Limb (tissue), 2 donors: ENCODE results near the gene RNU6-1.

Source experiments
- DNase-seq, 2 donors: peaks; one replicate each; pipeline ENCODE4 v3.0.0-alpha.2; 2016; ENCODE audit errors: extremely low spot score in 2 of 2

RNU6-1 gene

DNA sequence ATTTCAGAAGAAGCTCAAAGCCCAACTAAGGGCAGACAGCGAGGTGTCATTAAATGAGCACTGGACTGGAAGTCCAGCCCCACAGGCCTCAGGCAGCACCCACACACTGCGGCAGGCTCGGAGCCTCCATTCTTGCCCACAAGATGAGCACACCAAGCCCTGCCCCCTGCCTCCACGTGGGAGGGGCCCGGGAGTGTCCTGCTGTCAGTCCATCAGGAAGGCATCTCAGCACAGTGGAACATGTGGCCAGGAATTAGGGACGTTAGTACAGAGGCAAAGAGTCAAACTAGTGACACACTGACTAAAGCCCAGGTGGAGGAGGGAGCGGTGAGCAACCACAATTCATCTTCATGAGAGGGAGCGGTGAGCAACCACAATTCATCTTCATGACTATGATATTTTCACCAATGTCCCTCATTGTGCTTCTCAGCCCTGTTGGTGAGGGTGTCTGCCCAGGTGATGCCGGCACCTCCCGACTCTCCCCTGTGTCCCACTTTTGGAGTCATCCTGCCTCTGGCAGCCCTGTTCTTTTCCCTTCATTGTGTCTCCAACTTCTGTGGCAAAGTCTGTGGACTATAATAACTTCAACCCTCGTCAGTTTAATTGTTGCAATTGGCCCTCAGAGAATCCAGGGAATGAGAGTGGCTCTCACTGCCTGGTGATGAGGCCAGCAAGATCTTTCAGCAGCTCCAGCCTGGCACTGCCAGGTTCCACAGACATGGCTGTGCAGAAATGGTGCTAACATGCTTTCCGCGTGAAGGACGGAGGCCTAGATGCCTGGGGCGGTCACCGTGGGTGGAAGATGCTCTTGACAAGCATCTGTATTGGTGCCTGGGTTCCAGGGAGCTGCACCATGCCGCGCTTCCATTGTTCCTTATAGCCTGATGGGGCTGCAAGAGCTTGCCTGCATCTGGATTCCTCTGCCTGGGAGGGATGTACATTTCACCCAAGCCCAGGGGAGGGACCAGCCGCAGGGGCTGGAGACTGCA, 37.6 kb downstream of the RNU6-1 start:
- peak in 1 of 2 donors; percentile 21 for DNase-seq

DNA sequence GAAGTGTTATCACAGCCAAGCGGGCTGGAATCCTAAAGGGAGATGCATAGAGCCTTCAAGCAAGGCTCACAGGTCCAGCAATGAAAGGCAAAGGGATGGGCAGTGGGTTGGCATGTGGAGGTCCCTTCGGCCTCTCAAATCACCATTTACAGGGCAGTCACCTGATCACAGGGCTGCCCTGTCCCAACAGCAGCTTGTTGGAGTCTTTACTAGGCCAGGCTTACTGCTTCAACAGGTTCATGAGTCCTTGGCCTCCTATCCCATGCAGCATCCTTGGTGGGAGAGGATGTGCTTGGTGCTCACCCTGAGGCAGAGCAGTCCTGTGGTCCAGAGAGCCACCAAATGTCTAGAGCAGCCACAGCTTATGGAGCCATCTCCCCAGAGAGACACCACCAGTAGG, 38.7 kb downstream of the RNU6-1 start:
- no peak for DNase-seq

DNA sequence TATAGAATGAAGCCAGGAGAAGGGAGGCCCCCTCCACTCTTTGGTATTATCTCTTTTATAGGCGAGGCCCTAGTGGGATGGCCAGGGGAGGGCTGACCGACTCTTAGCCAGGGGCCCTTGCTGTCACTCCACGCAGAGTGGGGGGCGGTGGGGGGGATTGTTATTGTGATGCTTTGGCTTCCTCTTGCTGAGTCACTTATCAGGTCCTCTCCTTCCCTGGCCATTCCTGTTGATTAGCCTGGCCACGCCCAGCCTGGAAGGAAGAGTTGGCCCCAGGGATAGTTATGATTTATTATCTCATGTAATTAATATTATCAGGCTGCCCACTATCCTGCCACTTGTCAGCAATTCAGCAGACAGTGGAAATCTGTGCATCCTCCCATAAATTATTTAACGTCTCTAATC, 40.0 kb downstream of the RNU6-1 start:
- DNase-seq = no peak

DNA sequence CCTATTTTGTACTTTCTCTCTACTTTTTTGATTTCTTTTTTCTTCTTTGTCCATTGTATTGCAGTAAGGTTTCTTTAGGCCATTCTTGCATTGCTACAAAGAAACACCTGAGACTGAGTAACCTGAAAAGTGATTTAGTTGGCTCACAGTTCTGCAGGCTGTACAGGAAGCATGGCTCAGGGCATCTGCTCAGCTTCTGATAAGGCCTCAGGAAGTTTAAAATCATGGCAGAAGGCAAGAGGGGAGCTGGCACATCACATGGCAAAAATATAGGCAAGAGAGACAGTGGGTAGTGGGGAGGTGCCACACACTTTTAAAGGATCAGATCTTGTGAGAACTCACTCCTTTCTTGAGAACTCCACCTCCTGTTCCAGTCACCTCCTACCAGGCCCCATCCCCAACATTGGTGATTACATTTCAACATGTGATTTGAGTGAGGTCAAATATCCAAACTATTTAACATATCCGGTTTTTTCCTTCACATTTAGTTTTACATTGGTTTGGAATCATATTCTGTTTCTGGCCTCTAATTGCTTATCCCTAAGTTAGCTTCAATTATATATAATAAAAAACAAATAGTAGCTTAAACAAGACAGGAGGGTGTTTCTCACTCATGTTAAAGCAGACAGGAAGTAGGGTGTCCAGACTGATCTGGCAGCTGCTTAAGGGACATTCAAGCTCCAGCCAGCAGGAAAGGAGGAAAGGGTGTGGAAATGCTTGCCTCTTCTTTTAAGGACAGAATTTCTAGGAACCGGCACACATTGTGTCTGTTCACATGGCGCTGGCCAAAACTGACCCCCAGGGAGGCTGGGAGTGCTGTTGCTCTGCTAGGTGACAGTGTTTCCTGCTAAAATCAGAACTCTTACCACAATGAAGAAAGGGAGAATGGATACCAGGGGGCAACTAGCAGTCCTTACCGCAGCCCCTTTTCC, 43.4 kb downstream of the RNU6-1 start:
- DNase-seq = peak in 1 of 2 donors; percentile 14

DNA sequence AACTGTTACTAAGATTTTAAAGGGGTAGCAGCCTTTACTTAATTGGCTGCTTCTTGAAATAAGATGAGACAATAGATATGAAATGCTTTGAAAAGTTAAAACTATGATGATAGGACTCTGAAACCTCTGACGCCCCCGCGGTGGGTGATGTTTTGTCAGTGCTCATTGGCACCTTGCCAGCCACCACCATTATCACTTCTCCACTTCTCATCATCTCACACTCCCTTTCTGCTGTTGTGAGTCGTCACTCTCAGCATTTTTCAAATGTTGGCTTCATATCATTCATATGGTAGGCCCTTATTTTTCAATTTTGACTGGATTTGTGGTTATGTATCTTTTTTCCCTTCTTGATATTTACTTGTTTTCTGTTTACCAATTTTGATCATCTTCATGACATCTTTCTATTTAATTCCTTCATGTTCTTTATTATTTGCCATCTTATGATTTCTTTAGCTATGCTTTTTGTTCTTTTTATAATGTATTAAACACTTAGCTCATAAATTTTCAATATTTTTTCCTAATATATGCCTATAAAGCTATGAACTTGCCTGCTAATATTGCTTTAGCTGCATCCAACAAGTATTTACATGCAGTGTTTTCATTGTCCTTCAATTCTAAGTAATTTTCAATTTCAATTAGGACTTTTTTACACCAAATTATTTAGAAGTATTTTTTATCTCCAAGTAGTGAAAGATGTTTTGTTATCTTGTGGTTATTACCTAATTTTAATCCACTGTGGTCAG, 44.8 kb downstream of the RNU6-1 start:
- no peak for DNase-seq

DNA sequence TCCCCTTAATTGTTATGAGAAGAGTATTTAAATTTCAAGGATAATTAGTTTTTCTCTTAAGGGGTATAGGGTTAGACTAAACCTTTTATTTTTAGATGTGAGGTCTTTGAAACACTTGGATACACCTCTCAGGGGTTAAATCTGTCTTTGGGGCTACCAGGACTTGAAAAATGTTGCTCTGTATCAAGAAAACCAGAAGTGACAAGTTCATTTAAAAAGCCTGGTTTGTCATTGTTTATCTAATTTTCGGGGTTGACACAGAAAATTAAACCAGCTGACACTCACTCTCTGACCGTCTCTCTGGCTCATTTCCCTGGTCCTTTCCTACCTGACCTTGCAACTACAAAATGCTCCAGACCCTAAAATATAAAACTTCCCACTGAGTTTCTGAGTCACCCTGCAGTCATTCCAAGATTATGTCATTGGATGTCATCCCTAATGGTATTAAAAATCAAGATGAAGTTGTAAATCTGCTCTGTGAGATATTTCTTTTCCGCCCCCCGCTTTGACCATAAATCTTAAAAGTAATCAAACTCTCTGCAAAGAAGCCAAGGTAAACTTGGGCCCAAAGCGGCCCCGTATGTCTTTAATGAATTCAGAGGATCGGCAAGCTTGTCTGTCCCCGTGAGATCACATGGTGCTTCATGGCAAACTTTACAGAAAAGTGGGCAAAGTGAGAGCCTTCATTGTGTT, 47.4 kb downstream of the RNU6-1 start:
- DNase-seq = no peak

DNA sequence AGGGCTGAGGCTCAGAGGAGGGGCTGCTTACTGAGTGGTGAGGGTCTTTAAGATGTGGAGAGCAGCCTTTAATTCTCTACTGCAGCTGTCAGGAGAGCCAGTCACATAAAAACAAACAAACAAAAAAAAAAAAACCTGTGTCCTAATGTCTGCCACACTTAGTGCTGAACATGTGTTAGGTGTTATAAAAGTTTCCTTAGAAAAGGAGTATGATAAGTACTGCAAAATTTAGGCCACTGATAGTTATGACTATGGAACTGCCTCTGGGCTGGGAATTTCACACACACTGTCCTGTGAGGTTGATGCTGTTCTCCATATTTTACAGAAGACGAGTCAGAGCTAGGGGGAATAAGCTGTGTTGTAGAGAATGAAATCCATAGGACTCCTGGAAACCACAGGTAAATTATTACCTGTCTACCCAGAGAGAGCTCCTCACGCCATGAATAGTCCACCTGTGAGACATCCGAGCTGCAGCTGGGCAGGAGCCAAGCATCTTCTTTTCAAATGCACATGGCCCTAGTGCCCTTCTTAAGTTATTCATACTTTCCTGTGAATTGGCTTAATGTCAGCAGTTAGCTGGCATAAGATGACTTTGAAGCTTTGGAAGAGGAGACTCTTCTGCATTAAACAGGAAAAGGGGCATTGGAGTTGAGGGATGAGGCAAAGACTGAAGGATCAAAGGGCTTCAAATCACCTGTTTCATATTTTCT, 49.1 kb downstream of the RNU6-1 start:
- no peak for DNase-seq
